NCI-H2081 treated with DMSO at 0.1 percent for 48 hours (cell line): ENCODE results near the gene MYRIP.
"Not testable (repeated sequence)": the region's sequence is repeated elsewhere in the genome, so short reads cannot be mapped to it uniquely, and the experiment has no call there.

ENCODE experiments used
- DNase-seq: peaks from one replicate; lab custom pipeline; 2025; lab: John Stamatoyannopoulos, UW

MYRIP gene

GRCh38 chr3:40083066-40083465 lies 273.7 kb downstream of the MYRIP start:
- no peak for DNase-seq

GRCh38 chr3:40084424-40084823 lies 275.0 kb downstream of the MYRIP start:
- DNase-seq = not testable (repeated sequence)

DNA sequence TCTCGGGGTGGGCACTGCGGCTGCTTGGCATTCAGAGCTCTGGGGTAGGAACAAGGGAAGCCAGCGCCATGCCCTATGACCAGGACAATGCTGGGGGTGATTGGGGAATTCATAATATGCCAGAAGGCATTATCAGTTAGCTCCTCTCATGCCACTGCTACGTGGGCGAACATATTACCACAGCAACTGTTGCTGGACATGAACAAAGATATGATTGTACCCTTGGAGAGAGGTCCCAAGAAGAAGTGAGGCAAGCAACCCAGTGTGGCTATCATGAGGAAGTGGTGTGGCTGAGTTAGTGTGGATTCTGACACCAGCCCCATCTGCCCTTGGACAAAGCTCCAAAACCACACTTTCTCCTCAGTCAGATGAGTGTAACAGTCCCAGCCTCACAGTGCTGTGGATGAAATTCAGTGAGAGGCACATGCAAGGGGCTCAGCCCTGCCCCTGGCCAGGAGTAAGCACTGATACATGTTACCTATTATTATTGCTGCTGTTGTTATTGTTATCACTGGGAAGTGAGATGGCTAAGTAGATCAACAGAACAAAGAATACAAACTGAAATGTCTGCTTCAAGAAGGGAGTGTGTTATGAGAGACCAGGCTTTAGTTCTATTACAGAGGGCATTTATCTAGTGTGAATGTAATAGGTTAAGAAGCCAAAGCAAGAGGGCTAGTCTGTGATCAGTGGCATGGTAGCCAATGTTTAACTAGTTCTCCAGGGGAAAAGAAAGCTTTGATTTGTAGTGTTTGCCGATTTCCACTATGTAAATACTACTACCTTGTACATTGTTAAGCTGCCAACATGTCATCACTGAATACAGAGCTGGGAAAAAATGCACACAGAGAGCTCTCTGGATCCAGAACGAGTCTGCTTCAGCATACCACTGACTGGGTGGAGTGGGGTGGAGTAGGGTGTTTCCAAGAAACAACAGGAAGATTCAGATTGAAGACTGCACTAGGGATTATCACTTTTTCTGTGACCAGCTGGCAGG lies 277.8 kb downstream of the MYRIP start:
- DNase-seq = no peak

- DNase-seq = no peak
Measured at GRCh38 chr3:40088527-40089170, 279.2 kb downstream of the MYRIP start.

DNA sequence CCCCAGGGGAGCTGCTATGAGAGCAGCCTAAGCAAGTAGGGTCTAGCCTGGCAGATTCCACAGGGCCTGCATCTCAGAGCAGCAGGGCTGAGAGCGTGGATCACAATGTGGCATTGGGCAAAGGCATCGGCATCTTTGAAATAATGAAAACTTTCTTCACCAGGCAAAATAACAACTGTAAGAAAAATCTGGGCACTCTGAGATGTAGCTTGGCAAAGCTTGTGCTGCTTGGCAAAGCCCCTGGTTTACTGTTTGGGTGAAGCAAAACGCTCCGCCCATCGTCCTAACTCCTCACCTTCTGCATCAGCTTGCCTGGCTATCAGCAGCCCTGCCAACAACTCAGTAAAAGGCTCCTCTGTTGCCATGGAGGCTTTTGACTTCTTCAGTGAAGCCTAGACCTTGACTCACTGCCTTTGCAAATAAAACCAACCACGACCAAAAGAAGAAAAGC lies 287.3 kb downstream of the MYRIP start:
- no peak for DNase-seq

DNA sequence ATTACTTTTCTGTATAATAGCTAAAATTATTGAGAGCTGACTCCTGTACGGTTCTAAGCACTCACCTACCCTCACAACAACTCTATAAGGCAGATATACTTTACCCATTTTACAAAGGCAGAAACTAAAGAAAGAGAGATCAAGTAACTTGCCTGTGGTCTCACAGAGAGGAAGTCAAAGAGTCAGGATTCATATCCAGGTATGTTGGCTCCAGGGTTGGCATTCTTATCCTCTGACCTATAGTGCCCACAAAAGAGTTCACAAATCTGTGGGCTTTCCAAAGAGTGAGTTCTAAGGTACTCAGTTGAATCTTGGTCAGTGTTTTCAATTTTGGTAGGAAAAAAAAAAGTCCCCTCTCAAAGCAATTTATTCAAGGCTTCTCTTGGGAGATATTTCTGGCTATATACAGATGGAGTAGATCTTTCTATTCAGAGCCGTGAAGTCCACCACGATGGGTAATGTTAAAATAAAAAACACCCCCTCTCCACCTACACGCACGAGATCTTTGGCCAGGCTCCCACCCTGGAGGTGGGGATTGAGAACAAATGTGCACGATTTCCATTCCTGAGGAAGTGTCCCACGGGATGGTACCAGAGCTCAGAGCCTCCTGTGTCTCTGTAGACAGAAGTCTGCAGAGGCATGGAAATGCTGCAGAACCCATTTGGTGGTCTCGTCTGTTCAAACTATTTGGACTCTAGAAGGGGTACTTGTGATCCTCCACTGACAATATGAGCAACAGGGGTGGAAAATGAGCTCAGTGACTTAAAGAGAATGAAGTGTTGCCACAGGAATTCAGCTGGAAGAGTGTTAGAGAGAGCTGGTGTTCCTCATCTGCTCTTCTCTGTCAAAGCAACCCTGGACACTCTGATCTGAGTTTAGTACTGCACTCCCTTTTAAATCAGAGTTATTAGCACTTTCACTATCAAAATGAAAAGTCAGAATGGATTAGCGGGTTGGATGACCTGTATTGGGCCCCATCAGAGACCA lies 288.0 kb downstream of the MYRIP start:
- DNase-seq = no peak

DNA sequence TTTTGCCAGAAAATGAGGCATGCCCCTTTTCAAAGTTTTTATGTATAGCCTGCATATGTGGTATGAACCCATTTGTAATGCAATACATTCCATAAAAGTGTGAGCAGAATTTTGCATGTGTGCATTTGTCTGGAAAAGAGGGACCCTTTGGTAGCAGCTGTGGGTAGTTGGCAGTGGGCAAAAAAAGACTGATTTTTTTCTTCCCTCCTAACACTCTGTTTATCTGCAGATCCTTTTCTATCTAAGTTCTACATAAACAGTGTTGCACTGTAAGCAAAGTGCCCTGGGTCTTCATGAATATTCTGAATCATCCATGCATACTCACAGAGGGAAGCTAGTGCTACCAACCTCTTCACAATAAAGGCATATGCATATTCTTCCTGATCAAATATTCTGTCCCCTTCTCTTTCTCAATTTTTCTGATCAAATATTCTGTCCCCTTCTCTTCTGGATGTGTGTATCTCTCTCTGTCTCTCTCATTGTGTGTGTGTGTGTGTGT lies 288.9 kb downstream of the MYRIP start:
- DNase-seq = no peak

GRCh38 chr3:40099871-40100270 lies 290.5 kb downstream of the MYRIP start:
- DNase-seq = no peak

- no peak for DNase-seq
Measured at GRCh38 chr3:40102182-40102581, 292.8 kb downstream of the MYRIP start.

DNA sequence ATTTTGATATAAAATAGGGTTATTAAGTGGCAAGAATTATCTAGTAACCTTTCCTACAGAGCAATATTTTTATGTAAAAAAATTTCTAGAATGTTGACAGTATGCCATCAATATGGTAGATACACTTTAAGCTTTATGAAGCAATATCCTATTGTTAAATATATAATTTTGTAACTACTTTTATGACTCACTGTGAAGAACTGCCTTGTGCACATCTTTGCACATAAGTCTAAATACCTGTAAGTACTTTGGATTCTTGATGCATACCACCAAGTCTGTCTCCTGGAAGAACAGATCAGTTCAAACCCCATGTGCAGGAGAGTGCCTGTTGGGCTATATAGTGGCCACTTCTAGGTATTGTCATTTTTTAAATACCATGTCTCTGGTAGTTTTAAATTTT lies 294.4 kb downstream of the MYRIP start:
- DNase-seq = no peak

DNA sequence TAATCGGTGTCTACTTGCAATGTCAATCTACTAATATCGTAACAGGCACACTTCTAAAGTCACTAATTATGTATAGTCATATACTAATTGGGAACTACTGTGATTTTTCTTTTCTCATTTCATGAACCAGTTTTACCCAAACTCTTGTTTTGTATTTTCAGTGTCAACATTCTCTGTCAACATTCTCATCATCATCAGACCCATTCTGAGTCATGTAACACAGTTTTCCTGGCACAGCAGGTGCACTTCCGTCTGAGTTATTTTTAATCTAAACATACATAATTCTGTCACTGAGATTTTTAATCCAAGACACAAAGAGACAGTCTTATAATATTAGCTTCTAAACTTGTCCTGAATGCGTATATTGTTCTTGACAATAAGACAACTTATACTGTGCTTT lies 295.0 kb downstream of the MYRIP start:
- no peak for DNase-seq

DNA sequence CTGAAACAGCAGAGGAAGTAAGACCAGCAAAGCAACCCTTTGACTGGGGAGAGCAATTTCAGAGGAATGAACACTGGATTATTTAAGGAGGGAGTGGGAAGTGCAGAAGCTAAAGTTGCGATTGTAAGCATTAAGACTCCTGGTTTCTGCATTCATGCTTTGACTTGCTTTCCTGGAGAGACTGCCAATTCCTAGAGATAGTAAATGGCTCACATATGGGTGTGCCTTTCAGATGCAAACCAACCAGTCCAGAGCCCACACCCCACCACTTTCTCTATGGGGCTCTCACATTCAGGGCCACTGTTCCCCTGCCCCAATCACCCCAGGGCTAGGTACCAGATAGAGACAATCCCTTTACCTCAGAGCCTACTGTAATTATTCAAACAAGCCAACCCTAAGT lies 299.2 kb downstream of the MYRIP start:
- no peak for DNase-seq

DNA sequence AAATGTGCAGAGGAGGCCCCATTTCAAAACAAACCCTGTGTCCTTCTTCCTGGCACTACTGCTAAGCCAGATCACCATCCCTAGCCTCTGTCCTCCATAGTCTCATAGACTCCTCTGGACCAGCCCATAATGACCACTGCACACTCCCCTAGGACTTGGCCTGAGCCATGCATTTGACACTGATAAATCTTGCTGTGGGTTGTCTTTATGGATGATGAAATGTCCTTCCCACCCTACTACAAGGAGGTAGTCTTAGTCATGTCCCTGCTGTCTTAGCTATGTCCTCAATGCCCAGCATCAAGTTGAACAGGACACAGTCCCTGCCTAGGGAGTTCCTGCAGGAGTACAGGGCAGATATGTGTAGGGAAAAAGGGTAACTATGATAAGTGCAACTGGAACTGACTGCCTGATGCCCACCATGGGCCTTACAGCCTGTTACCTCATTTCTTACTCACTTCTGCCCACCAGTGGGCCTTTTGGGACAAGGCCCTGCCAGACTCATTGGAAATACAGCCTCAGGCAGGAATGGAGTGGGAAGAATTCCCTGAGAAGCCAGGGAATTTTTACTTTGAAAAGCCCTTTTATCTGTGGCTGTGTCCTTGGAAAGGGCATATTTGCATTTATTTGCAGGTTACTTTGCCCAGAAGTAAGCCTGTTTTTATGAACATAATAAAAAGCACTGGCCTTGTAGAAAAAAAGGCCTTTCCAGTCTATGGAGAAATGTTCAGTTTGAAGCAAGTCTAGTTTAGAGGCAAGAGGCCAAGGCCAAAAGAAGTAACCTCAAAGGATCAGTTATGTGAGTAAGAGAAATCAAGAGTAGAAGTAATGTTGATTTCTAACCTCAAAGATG lies 300.5 kb downstream of the MYRIP start:
- DNase-seq = no peak

DNA sequence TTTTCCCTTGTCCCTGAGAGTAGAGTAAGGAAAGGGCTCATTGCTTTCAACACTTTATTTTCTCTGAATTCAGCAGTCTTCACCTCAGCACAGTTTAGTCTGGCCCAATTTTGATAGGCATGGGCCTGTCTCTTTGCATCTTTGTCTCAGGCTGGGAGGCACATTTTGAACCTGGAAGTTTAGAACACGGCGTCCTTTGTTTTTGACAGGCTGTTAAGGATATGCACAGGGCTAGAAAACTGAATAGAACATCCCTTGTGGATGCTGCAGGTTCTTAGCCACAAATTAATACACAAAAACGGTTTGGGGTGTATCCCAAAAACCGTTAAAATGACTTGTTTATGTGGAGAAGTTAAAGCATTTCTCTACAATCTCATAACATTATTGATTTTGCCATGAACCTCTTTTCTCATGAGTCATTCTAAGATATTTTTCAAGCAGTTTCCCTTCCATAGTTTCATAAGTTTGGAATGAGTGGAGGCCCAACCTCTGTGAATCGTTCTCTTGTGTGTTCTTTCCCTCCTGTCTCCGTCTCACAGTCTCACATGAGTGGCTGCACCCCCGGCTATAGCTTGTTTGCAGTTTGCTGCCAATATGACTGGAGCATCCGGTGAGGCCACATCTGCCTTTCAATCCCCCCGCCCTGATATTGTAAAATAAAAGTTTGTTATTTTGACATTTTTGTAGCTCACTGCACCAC lies 307.2 kb downstream of the MYRIP start:
- no peak for DNase-seq

GRCh38 chr3:40118091-40118490 lies 308.7 kb downstream of the MYRIP start:
- no peak for DNase-seq

DNA sequence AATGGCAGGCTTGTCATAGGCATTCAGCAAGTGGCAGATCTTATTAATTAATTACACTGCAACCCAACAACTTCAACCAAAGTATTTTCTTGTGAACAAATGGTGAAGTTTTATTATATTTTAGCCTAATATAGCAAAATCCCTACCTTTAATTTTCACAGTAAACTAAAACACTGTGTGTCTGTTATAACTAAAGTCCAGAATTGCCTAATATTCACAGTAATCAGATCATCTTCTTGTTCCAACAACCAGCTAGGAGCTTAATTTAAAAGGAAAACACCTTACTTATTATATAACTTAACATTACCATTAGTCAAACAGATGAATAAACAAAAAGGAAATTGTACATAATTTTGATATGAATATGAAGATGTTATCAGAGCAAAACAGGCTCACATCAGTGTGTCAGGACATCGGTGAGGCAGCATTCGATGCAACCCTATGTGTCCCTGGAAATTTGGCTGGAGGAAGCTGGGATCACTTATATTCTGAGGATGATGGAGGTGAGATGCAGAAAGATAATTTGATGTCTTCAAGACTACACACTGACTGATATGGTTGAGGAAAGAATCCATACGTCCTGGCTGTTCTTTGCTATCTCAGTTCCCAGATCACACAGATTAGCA lies 310.8 kb downstream of the MYRIP start:
- no peak for DNase-seq

DNA sequence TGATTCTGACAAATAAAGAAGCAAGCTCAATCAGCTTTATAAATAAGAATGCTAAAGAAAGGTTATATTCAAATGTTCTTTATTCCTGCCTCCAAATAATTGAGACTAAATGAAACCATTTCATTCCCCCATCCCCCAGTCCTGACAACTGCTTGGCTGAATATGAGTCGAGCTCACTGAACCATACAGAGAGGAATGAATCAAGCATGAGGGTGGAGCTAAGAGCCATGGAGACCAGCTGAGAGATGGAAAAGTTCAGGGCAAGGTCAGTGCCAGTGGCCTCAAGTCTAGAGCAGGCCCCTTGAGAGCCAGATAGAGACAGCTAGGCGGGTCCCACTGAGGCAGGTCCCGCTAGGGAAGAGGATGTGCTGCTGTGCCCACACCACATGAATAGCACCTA lies 311.4 kb downstream of the MYRIP start:
- DNase-seq = no peak

- DNase-seq = no peak
Measured at GRCh38 chr3:40124918-40125317, 315.5 kb downstream of the MYRIP start.

GRCh38 chr3:40128166-40128565 lies 318.8 kb downstream of the MYRIP start:
- DNase-seq = no peak

DNA sequence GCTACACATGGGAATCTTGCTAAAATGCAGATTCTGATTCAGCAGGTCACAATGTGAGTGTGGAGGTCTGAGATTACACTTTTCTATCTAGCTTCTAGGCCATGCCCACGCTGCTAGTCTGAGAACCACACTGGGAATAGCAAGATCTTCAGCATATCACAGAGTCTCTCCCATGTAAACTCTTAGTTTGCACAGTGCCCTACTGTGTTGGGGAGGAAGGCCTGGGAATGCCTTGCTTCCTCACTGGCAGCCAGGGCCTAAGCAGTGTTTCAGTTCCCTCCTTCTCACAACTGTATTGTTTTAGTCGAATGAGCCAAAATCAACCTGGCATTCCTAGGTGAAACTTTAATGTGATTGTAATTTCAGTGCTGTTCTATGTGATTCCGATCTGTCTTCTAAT lies 320.1 kb downstream of the MYRIP start:
- no peak for DNase-seq
